ENCODE measurements around the gene TAF15. TPM values are rescaled to one million over a fixed set of nuclear protein-coding genes. Genes with fewer than 3 reads are reported as not detected.

TAF15 gene
- 212 to 223 TPM (median 214 TPM) in 5 replicates for total RNA-seq (2022; extraction: Qiagen RNA extraction; ENCODE audit: low read depth)

DNA sequence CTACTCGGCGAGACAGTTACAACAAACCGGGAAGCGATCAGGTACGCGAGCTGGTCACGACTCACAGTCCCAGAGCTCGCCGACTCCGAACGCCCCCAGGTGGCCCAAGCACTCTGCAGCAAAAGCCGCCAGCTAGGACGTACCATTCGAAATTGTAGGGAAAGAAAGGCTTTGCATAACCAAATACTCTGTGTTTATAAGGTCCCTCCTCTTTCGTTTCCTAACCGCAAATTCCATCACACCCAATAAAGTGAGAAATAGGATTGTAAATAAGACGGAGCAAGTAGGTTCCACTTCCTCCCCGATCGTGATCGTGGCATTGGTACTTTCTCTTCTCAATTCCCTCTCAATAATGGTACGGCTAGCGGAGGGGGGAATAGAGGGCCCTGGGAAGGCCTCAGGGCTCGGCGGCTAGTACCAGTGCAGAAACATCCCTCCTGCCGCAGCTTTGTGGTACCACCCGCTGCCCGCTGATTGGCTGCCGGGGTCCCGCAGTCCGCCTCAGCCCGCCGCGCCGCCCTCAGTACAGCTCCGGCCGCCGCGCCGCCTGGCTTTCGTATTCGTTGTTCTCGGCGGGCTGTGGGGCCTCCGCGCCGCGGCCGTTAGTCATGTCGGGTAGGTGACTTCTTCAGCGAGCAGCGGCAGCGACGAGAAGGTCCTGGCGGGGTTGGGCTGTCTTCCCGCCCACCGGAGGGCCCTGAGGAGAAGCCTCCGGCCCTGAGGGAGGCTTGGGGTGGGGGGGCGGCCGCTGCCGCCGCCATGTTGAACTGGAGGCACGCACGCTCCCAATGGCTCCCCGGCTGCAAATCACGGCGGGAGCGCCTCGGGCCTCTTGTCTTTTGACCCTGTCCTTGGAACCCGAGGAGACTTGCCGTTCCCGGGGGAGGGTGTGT lies at the start of gene TAF15:
Gene TAF15, plus strand, starts transcription at position 523 of the 893 bp plus-strand sequence. Its CDS starts 86 bp downstream, at position 609.

DNA sequence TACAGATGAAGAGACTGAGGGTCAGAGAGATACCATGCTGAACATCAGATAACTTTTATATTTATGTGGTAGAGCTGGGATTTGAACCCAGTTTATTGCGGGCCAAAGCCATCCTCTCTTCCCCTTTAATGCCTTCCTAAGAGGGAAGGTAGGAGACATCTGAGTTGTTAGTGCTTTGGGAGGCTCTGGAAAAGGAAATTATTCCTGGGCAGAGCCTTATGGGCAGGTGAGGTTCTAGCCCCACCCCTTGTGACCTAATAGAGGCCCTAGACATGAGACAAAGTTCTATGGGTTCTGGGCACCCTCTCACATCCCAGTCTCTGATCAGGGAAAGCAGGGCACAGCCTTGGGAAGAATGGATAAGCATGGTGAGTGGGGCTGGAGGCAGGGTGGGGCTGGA lies 48.7 kb upstream of the TAF15 start, which contains the start of gene C17orf50:
Gene C17orf50, plus strand, starts transcription at position 301 of the 400 bp plus-strand sequence. Its CDS starts 55 bp downstream, at position 356.

DNA sequence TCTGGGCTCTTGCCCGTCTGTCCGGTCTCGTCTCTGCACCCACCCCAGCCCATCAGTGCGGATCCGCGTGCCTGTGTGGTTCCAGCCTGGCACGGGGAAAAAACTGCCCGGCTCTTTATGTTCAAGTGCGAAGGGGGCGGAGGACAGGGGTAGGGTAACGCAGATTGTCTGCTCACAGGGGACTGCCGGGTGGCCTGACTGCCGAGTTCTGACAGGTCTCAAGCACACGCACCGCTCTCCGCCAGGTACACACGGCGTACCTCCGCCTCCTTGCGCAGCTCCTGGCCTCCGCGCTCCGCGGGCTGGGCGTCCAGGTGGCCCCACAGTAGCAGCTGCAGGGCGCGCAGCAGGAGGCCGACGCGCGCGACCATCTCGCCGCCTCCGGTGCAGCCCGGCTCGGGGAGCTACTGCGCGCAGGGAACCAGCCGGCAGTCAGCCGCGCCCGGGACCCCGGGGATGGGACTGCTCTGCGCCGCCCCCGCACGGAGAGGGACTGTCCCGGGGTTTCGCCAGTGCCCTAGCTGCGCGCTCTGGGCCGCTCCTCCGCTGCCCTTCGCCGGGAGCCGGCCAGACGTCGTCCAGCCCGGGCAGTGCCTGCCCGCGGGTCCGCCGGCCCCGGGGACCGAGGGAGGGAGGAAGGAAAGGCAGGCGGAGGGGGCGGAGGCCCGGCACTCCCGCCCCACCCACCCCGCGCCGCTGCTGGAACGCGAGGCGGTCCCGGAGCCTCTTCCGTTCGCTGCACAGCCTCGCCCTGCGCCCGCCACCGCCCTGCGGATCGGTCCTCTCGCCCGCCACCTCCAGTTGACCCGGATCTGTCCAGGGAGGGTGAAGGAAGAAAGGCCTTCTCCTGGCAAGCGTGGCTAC lies 14.0 kb upstream of the TAF15 start, which contains the start of gene MMP28:
Gene MMP28, minus strand, starts transcription at position 635 of the 864 bp plus-strand sequence. Its CDS starts 264 bp downstream, at position 371.

DNA sequence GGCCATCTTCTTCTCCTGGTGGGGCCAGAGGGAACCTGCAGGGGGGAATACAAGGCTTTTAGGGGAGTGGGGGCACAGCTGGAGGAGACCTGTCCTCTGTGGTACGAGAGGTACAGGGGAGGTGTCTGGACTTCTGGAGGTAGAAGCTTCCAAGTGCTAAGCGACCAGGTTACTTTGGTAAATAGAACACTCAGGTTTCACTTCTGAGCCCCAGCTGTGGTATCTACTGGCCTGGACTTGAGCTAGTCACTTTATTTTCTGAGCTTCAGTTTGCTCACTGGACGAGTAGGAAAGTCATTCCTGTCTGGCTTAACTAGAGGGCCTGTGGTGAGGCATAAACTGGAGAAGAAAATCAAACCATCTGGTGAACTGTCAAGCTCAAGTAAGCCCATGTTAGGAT lies 59.5 kb downstream of the TAF15 start, which contains the start of gene HEATR9:
Gene HEATR9, minus strand, starts transcription at position 155 of the 400 bp plus-strand sequence. Its CDS starts 149 bp downstream, at position 6.

GRCh38 chr17:35879773-35880654 lies 70.7 kb downstream of the TAF15 start, which contains the start of gene CCL5:
Gene CCL5 (minus strand): TSS chr17:35880360.

Other genes with a start within 250 kb of the TAF15 start
- gene SLFN14, start 248.7 kb upstream of the TAF15 start, total RNA-seq (2022; extraction: Qiagen RNA extraction; ENCODE audit: low read depth) = not detected in 5 replicates
- 6.0 to 9.2 TPM (median 8.3 TPM) in 5 replicates for gene PEX12, start 230.9 kb upstream of the TAF15 start, total RNA-seq (2022; extraction: Qiagen RNA extraction; ENCODE audit: low read depth)
- gene AP2B1, start 222.2 kb upstream of the TAF15 start, total RNA-seq (2022; extraction: Qiagen RNA extraction; ENCODE audit: low read depth) = 137 to 161 TPM (median 156 TPM) in 5 replicates
- gene RASL10B, start 77.8 kb upstream of the TAF15 start, total RNA-seq (2022; extraction: Qiagen RNA extraction; ENCODE audit: low read depth) = 0.06 to 0.13 TPM (median 0.10 TPM) in 4 of 5 replicates, not detected in the other
- 0.03 to 0.13 TPM (median 0.07 TPM) in 5 replicates for gene GAS2L2, start 56.2 kb upstream of the TAF15 start, total RNA-seq (2022; extraction: Qiagen RNA extraction; ENCODE audit: low read depth)
- 0.16 to 0.30 TPM (median 0.24 TPM) in 5 replicates for gene C17orf50, start 48.6 kb upstream of the TAF15 start, total RNA-seq (2022; extraction: Qiagen RNA extraction; ENCODE audit: low read depth)
- gene MMP28, start 13.8 kb upstream of the TAF15 start, total RNA-seq (2022; extraction: Qiagen RNA extraction; ENCODE audit: low read depth) = 4.6 to 7.2 TPM (median 6.0 TPM) in 5 replicates
- not detected in 5 replicates for gene HEATR9, start 59.4 kb downstream of the TAF15 start, total RNA-seq (2022; extraction: Qiagen RNA extraction; ENCODE audit: low read depth)
- gene CCL5, start 70.9 kb downstream of the TAF15 start, total RNA-seq (2022; extraction: Qiagen RNA extraction; ENCODE audit: low read depth) = 1.6 to 2.1 TPM (median 1.6 TPM) in 5 replicates
- 2.1 to 4.0 TPM (median 3.1 TPM) in 5 replicates for gene RDM1, start 121.3 kb downstream of the TAF15 start, total RNA-seq (2022; extraction: Qiagen RNA extraction; ENCODE audit: low read depth)
- gene LYZL6, start 134.2 kb downstream of the TAF15 start, total RNA-seq (2022; extraction: Qiagen RNA extraction; ENCODE audit: low read depth) = not detected in 5 replicates
- not detected in 5 replicates for gene CCL16, start 172.0 kb downstream of the TAF15 start, total RNA-seq (2022; extraction: Qiagen RNA extraction; ENCODE audit: low read depth)
- gene CCL14, start 177.2 kb downstream of the TAF15 start, total RNA-seq (2022; extraction: Qiagen RNA extraction; ENCODE audit: low read depth) = not detected in 5 replicates
- gene CCL15, start 192.1 kb downstream of the TAF15 start, total RNA-seq (2022; extraction: Qiagen RNA extraction; ENCODE audit: low read depth) = 0.09 TPM in 1 of 5 replicates, not detected in the others
- gene CCL23, start 208.5 kb downstream of the TAF15 start, total RNA-seq (2022; extraction: Qiagen RNA extraction; ENCODE audit: low read depth) = not detected in 5 replicates